K562 (cell line): ENCODE data around the gene ALOX12B.

ENCODE experiments used
- GATAD2A ChIP-seq: fragments of 450-650 bp; IDR thresholded peaks from 2 replicates; pipeline ENCODE4 v1.6.1; 2017
- NFYB ChIP-seq: IDR thresholded peaks from 2 replicates; pipeline ENCODE4 v1.6.1; 2011; ENCODE audit warnings: mild to moderate bottlenecking, moderate library complexity; ENCODE audit not compliant: insufficient read length; ENCODE audit errors: extremely low read depth
- NR1H2 ChIP-seq: sonication (generic); formaldehyde crosslinking; IDR thresholded peaks from 2 replicates; pipeline ENCODE4 v1.4.0; 2020; ENCODE audit warnings: mild to moderate bottlenecking, missing genetic modification reagents
- POLR2A ChIP-seq: fragments of 450-650 bp; conservative IDR thresholded peaks from 2 replicates; pipeline ENCODE4 v1.6.1; 2016
- SIN3A ChIP-seq, 2 experiments: fragments of 150-350 bp in 1 of 2; IDR thresholded peaks; 2 replicates each; pipeline ENCODE4 v1.6.1; 2011 to 2016; ENCODE audit warnings: borderline replicate concordance in 2 of 2, low read depth in 2 of 2, low read length in 2 of 2, mild to moderate bottlenecking in 2 of 2, moderate library complexity in 2 of 2; ENCODE audit not compliant: control insufficient read depth in 1 of 2
- SLC30A9 ChIP-seq: fragments of 250-450 bp; sonication (Bioruptor Pico); IDR thresholded peaks from 2 replicates; pipeline ENCODE4 v1.8.0; 2022; ENCODE audit warnings: mild to moderate bottlenecking, moderate library complexity
- TF ChIP-seq, protein P1 (sequence below): fragments of 450-650 bp; IDR thresholded peaks from 2 replicates; pipeline ENCODE4 v1.6.1; 2016; ENCODE audit warnings: missing biosample characterization, missing genetic modification characterization
- TF ChIP-seq, protein P2 (sequence below), 3 experiments: IDR thresholded peaks in 2 of 3; conservative IDR thresholded peaks in 1 of 3; 2 replicates each; pipeline ENCODE4 v1.5.1; 2011 to 2012; ENCODE audit warnings: low read length in 3 of 3, mild to moderate bottlenecking in 3 of 3, control low read depth in 2 of 3, improper control_type of control experiment in 1 of 3, inconsistent platforms in 1 of 3, low read depth in 1 of 3, mixed read lengths in 1 of 3, moderate library complexity in 1 of 3; ENCODE audit not compliant: insufficient read depth in 2 of 3
- TF ChIP-seq, protein P3 (sequence below): fragments of 250-450 bp; sonication (Bioruptor Pico); IDR thresholded peaks from 2 replicates; pipeline ENCODE4 v1.5.0; 2021
- TF ChIP-seq, protein P4 (sequence below): fragments of 250-450 bp; sonication (Bioruptor Pico); IDR thresholded peaks from 2 replicates; pipeline ENCODE4 v1.8.0; 2022; ENCODE audit warnings: inconsistent platforms

DNA sequence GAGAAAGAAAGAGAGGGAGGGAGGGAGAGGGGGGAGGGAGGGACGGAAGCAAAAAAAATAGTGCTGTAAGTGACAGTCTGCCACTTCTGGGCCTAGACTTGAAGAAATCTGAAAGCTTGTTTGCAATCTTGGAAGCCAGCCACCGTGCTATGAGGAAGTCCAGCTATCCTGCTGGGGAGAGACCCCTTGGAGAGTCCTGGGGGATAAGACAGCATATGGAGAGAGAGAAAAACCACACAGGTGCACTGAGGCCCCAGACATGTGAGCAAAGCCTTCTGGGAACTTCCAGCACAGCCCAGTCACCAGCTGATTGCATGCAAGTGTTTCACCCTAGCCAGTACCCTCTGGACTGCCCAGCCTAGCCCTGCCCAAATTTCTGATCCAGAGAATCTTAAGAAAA, 12.6 kb upstream of the ALOX12B start:
- TF ChIP-seq NFYB (no peak), POLR2A (no peak), NR1H2 (CRISPR knock-in tag) (no peak), GATAD2A (no peak), SIN3A (IDR thresholded peaks at IDR 0.05; ENCODE audit: borderline replicate concordance in 2 of 2, control insufficient read depth in 1 of 2, low read depth in 2 of 2, low read length in 2 of 2) (no peak), SLC30A9 (no peak)
- TF ChIP-seq, protein P1, sequence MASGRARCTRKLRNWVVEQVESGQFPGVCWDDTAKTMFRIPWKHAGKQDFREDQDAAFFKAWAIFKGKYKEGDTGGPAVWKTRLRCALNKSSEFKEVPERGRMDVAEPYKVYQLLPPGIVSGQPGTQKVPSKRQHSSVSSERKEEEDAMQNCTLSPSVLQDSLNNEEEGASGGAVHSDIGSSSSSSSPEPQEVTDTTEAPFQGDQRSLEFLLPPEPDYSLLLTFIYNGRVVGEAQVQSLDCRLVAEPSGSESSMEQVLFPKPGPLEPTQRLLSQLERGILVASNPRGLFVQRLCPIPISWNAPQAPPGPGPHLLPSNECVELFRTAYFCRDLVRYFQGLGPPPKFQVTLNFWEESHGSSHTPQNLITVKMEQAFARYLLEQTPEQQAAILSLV (tag) = no peak
- TF ChIP-seq, protein P2, sequence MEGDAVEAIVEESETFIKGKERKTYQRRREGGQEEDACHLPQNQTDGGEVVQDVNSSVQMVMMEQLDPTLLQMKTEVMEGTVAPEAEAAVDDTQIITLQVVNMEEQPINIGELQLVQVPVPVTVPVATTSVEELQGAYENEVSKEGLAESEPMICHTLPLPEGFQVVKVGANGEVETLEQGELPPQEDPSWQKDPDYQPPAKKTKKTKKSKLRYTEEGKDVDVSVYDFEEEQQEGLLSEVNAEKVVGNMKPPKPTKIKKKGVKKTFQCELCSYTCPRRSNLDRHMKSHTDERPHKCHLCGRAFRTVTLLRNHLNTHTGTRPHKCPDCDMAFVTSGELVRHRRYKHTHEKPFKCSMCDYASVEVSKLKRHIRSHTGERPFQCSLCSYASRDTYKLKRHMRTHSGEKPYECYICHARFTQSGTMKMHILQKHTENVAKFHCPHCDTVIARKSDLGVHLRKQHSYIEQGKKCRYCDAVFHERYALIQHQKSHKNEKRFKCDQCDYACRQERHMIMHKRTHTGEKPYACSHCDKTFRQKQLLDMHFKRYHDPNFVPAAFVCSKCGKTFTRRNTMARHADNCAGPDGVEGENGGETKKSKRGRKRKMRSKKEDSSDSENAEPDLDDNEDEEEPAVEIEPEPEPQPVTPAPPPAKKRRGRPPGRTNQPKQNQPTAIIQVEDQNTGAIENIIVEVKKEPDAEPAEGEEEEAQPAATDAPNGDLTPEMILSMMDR (IDR thresholded peaks at IDR 0.05 in 2 of 3, conservative IDR thresholded peaks at IDR 0.05 in 1 of 3; ENCODE audit: insufficient read depth in 2 of 3, low read depth in 1 of 3, low read length in 3 of 3) = no peak
- TF ChIP-seq, protein P3, sequence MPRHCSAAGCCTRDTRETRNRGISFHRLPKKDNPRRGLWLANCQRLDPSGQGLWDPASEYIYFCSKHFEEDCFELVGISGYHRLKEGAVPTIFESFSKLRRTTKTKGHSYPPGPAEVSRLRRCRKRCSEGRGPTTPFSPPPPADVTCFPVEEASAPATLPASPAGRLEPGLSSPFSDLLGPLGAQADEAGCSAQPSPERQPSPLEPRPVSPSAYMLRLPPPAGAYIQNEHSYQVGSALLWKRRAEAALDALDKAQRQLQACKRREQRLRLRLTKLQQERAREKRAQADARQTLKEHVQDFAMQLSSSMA (CRISPR knock-in tag) = no peak
- TF ChIP-seq, protein P4, sequence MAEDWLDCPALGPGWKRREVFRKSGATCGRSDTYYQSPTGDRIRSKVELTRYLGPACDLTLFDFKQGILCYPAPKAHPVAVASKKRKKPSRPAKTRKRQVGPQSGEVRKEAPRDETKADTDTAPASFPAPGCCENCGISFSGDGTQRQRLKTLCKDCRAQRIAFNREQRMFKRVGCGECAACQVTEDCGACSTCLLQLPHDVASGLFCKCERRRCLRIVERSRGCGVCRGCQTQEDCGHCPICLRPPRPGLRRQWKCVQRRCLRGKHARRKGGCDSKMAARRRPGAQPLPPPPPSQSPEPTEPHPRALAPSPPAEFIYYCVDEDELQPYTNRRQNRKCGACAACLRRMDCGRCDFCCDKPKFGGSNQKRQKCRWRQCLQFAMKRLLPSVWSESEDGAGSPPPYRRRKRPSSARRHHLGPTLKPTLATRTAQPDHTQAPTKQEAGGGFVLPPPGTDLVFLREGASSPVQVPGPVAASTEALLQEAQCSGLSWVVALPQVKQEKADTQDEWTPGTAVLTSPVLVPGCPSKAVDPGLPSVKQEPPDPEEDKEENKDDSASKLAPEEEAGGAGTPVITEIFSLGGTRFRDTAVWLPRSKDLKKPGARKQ (CRISPR knock-in tag) = no peak
